Transverse colon (tissue), 4 donors: ENCODE results near the gene TTC12.

Experiments used
- EP300 ChIP-seq: sonication (generic); formaldehyde crosslinking; IDR thresholded peaks from one replicate; pipeline ENCODE4 v1.6.1; 2017; ENCODE audit warnings: antibody characterized with exemption, low read depth
- POLR2A ChIP-seq: fragments of 450-650 bp; IDR thresholded peaks from one replicate; pipeline ENCODE4 v1.6.1; 2016; ENCODE audit warnings: antibody characterized with exemption, mild to moderate bottlenecking, moderate library complexity
- POLR2AphosphoS5 ChIP-seq, 3 donors: sonication (generic); formaldehyde crosslinking; IDR thresholded peaks; one replicate each; pipeline ENCODE4 v1.6.1; 2016; ENCODE audit warnings: antibody characterized with exemption in 3 of 3
- TF ChIP-seq, protein P1 (sequence below), 5 experiments: fragments of 200-600 bp in 3 of 5; fragments of 450-650 bp in 2 of 5; sonication (generic) in 3 of 5; IDR thresholded peaks; 1 replicate in 2 of 5; 2 replicates in 3 of 5; pipeline ENCODE4 v1.5.1; 2016 to 2017; ENCODE audit warnings: antibody characterized with exemption in 5 of 5, inconsistent platforms in 3 of 5, mild to moderate bottlenecking in 2 of 5, moderate library complexity in 1 of 5

- TF ChIP-seq, protein P1, sequence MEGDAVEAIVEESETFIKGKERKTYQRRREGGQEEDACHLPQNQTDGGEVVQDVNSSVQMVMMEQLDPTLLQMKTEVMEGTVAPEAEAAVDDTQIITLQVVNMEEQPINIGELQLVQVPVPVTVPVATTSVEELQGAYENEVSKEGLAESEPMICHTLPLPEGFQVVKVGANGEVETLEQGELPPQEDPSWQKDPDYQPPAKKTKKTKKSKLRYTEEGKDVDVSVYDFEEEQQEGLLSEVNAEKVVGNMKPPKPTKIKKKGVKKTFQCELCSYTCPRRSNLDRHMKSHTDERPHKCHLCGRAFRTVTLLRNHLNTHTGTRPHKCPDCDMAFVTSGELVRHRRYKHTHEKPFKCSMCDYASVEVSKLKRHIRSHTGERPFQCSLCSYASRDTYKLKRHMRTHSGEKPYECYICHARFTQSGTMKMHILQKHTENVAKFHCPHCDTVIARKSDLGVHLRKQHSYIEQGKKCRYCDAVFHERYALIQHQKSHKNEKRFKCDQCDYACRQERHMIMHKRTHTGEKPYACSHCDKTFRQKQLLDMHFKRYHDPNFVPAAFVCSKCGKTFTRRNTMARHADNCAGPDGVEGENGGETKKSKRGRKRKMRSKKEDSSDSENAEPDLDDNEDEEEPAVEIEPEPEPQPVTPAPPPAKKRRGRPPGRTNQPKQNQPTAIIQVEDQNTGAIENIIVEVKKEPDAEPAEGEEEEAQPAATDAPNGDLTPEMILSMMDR (IDR thresholded peaks at IDR 0.05) = no peak
- TF ChIP-seq POLR2A (no peak), EP300 (no peak), POLR2AphosphoS5 (IDR thresholded peaks at IDR 0.05) (no peak)
These were observed 17.1 kb downstream of the TTC12 start for GRCh38 chr11:113331441-113331840.
